ENCODE measurements around the gene TBCD. TPM values are rescaled to one million over a fixed set of nuclear protein-coding genes. Genes with fewer than 3 reads are reported as not detected.

Gene TBCD
- total RNA-seq, 1 donor from 2014 or later: 84.8 TPM

DNA sequence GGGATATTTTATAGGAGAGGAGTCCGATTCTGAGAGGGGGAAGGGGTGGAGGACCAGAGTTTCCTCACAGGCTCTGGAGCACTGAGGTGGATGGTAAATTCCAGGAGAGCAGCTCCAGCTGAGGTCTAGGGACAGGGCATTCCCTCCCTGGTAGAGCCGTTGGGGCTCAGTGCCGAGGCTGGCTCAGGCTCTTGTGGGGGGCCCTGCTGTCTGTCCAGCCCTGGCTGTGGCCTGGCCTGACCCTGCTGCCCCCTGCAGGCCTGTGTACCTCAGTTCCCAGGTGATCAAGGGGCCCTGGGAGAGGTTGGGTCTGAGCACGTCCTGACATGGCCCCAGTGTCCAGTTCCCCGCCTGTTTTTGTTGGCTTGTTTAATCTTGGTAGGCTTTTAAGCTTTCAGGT is 71.1 kb downstream of the TBCD start:
- intact Hi-C loops (cut with DNase I): no loop called here
- Histone ChIP-seq H3K27me3 (ENCODE audit: low read depth) (no peaks in the 10 kb centered on the region), H3K27ac (no peak overlapping the region), H3K36me3 (peaks cover 10% of the 10 kb centered on the region), H3K4me1 (no peaks in the 10 kb centered on the region), H3K9me3 (peaks cover 8% of the 10 kb centered on the region), H3K4me3 (no peak overlapping the region)
- DNase-seq (peak; percentile 41), ATAC-seq (peak; percentile 26 to 55)
- TF ChIP-seq, protein P1, sequence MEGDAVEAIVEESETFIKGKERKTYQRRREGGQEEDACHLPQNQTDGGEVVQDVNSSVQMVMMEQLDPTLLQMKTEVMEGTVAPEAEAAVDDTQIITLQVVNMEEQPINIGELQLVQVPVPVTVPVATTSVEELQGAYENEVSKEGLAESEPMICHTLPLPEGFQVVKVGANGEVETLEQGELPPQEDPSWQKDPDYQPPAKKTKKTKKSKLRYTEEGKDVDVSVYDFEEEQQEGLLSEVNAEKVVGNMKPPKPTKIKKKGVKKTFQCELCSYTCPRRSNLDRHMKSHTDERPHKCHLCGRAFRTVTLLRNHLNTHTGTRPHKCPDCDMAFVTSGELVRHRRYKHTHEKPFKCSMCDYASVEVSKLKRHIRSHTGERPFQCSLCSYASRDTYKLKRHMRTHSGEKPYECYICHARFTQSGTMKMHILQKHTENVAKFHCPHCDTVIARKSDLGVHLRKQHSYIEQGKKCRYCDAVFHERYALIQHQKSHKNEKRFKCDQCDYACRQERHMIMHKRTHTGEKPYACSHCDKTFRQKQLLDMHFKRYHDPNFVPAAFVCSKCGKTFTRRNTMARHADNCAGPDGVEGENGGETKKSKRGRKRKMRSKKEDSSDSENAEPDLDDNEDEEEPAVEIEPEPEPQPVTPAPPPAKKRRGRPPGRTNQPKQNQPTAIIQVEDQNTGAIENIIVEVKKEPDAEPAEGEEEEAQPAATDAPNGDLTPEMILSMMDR (IDR thresholded peaks at IDR 0.05): peak; percentile 19

DNA sequence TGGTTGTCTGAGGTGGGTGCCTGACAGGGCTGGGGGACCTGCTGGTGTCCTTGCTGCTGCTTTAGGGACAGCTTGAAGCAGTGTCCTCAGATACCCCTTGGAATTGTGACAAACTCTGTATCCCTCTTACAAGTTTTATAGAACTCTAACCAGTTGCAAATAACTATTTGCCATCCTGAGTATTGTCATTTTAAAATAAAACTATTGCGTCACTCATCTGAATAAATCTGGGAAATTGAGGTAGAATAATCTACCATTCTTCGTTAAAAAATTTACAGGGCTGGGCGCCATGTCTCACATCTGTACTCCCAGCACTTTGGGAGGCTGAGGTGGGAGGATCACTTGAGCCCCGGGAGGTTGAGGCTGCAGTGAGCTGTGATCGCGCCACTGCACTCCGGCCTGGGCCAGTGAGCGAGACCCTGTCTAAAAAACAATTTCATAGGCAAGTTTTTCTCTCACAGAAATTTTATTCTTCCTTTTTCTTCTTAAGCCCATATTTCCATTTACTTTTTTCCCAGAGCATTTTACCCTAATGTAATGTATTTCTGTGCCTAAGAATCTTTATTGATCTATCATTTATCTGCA is 73.8 kb downstream of the TBCD start:
- H3K9me3 ChIP-seq: no peaks in the 10 kb centered on the region
- no peaks in the 10 kb centered on the region for H3K4me1 ChIP-seq
- H3K27me3 ChIP-seq (ENCODE audit: low read depth): no peaks in the 10 kb centered on the region
- intact Hi-C loops (cut with DNase I): no loop called here
- H3K4me3 ChIP-seq: no peak overlapping the region
- DNase-seq (peak; percentile 7), ATAC-seq (no peak)
- H3K27ac ChIP-seq: no peak overlapping the region
- H3K36me3 ChIP-seq: peaks cover 20% of the 10 kb centered on the region
- TF ChIP-seq, protein P1 (IDR thresholded peaks at IDR 0.05): no peak

DNA sequence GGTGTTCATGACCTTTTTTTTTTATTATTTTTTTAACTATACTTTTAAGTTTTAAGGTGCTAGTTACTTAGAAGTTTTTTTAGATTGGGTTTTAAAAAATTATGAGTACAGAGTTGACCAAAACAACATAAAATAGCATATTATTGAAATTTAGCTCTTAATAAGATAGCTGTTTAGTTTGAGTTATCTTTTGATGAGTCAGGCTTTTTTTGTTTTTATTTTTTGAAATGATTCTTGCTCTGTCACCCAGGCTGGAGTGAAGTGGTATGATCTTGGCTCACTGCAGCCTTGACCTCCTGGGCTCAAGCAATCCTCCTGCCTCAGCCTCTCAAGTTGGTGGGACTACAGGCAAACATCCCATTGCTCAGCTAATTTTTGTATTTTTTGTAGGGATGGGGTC is 74.3 kb downstream of the TBCD start:
- DNase-seq: no peak
- Histone ChIP-seq H3K36me3 (peaks cover 25% of the 10 kb centered on the region), H3K27me3 (ENCODE audit: low read depth) (no peaks in the 10 kb centered on the region), H3K4me3 (no peak overlapping the region), H3K4me1 (no peaks in the 10 kb centered on the region), H3K27ac (no peak overlapping the region), H3K9me3 (no peaks in the 10 kb centered on the region)
- no peak for ATAC-seq
- intact Hi-C loops (cut with DNase I): no loop called here
- TF ChIP-seq, protein P1 (IDR thresholded peaks at IDR 0.05): no peak

DNA sequence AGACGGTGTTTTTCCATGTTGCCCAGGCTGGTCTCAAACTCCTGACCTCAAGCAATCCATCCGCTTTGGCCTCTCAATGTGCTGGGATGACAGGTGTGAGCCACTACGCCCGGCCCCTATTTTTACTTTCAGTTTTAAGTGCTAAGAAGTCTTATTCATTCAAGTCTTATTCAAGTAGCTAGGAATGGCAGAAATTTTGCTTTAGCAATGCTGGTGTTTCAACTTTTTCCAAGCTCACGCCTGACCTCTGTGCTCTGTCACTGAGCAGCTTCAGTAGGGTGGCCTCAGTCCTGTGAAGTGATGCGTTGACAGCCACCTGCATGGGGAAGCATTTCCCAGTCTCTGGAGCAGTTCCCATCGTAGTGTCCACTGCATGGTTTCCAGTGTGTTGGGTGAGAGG is 75.1 kb downstream of the TBCD start:
- no peaks in the 10 kb centered on the region for H3K27me3 ChIP-seq (ENCODE audit: low read depth)
- no peak overlapping the region for H3K4me3 ChIP-seq
- H3K27ac ChIP-seq: no peak overlapping the region
- intact Hi-C loops (cut with DNase I): no loop called here
- H3K36me3 ChIP-seq: peaks cover 25% of the 10 kb centered on the region
- TF ChIP-seq, protein P1 (IDR thresholded peaks at IDR 0.05): no peak
- no peaks in the 10 kb centered on the region for H3K4me1 ChIP-seq
- no peak for ATAC-seq
- no peaks in the 10 kb centered on the region for H3K9me3 ChIP-seq
- no peak for DNase-seq

DNA sequence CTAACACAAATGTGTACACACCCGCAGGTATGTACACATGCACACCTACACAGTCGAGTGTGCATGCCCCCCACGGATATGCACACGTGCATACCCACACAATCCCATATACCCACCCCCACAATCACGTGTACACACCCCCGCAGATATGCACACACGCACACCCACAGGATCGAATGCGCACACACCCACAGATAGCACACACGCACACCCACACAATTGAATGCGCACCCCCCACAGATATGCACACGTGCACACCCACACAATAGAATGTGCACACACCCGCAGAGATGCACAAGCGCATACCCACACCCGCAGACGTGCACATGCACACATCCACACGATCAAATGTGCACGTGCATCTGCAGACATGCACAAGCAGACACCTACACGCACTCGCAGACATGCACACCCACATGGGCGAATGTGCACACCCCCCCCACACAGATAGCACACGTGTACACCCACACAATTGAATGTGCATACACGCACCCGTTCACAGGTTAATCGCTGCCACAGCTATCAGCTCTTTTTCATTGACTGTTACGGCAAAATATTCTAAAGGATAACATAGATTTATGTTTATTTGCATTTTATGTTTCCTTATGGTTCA is 77.1 kb downstream of the TBCD start:
- TF ChIP-seq, protein P1 (IDR thresholded peaks at IDR 0.05): no peak
- intact Hi-C loops (cut with DNase I): no loop called here
- Histone ChIP-seq H3K9me3 (no peaks in the 10 kb centered on the region), H3K4me1 (no peaks in the 10 kb centered on the region), H3K27me3 (ENCODE audit: low read depth) (no peaks in the 10 kb centered on the region), H3K27ac (no peak overlapping the region), H3K36me3 (peaks cover 36% of the 10 kb centered on the region), H3K4me3 (no peak overlapping the region)
- no peak for ATAC-seq
- DNase-seq: peak; percentile 13

All from lower lobe of right lung (tissue), 2 donors.